ENCODE data around the gene ARR3.
"Not testable (repeated sequence)": the region's sequence is repeated elsewhere in the genome, so short reads cannot be mapped to it uniquely, and the experiment has no call there.

The ARR3 gene

GRCh38 chrX:70268034-70268433 lies at the start of gene ARR3:
Gene ARR3, plus strand, starts transcription at chrX:70268334. Its CDS starts 1,052 bp downstream, at chrX:70269386.
- DNase-seq: peak in 1 of 2 experiments; percentile 9

- peak; percentile 25 to 47 for DNase-seq
Measured at GRCh38 chrX:70219938-70220764, 48.0 kb upstream of the ARR3 start.

DNA sequence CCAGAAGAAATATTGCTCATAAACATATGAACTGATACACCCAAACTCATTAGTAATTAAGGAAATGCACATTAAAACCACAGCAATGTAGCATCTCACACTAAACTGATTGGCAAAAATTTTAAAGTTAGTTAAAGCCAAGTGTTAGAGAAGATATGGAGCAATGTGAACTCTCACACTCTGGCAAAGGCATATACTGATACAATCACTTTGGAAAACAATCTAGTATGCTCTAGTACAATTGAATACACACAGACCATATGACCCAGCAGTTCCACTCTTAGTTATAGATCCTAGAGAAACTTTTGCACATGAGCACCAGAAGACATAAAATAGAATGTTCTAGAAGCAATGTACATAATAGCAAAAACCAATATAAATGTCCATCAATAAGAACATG lies 42.1 kb upstream of the ARR3 start:
- DNase-seq: no peak

GRCh38 chrX:70226687-70227086 lies 41.4 kb upstream of the ARR3 start:
- no peak for DNase-seq

DNA sequence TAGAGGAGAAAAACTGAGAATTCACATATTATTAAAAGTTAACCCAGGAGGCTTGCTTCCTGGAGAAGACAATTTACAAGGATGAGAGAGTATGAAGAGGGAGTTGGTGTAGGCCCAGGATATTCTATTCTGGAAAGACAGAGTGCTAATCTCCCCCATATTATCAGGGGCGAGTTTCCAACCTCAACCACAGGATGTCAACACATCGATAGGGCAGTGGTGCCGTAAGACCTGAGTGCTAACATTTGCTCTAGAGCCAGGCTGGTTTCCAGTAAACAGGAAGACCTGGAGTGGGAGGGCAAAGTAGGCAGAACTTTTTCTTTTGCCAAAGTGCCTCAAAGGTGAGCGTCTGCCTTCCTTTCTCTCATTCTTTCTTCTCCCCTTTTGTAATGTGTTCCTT lies 36.5 kb upstream of the ARR3 start:
- DNase-seq: no peak

GRCh38 chrX:70234355-70234754 lies 33.8 kb upstream of the ARR3 start, which contains the start of gene AWAT1:
Gene AWAT1, plus strand, starts transcription at chrX:70234655. Its CDS starts 41 bp downstream, at chrX:70234696.
- no peak for DNase-seq

- no peak for DNase-seq
Measured at GRCh38 chrX:70240751-70241150, 27.4 kb upstream of the ARR3 start.

DNA sequence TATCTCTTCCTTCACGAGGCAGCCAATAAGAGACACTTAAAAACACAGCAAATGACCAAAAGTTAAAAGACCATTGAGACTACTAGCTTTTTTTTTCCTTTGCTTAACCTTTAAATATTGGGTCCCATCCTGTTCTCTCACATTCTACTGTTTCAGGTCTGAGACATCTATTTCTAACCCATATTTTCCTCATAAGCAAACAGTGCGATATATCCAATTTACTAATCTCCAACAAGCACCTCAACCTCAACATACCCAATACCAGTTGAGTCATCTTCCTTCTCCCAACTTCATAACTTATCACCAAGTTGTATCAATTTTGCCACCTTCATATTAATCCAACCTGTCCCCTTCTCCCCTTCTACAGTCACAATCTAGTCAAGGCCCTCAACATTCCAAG lies 26.6 kb upstream of the ARR3 start:
- no peak for DNase-seq

- DNase-seq: not testable (repeated sequence)
Measured at GRCh38 chrX:70243601-70244000, 24.5 kb upstream of the ARR3 start.

DNA sequence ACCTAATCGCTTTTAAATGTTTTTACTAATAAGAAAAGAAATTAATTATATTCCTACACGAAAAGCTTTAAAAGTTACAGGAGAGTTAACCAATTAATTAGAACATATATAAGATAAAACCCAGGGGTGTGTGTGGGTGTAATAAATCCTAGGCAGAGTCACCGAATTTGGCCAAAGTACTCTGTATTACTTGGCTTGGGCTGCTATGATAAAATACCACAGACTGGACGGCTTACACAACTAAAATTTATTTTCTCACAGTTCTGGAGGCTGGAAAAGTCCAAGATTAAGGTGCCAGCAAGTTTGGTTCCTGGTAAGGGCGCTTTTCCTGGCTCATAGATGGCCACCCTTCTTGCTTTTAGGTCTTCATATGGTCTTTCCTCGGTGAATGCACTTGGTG lies 23.3 kb upstream of the ARR3 start:
- no peak for DNase-seq

DNA sequence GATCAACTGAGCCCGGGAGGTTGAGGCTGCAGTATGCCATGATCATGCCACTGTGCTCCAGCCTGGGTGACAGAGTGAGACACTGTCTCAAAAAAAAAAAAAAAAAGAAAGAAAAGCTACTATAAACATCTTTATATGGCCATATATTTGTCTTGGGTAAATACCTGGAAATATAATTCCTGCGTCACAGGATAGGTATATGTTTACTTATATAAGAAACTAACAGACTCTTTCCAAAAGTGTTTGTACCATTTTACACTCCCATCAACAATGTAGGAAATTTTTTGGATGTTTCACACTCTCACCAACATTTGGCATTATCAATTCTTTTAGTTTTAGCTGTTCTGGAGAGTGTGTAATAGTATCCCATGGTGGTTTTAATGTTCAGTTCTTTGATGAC lies 20.9 kb upstream of the ARR3 start:
- DNase-seq: no peak

DNA sequence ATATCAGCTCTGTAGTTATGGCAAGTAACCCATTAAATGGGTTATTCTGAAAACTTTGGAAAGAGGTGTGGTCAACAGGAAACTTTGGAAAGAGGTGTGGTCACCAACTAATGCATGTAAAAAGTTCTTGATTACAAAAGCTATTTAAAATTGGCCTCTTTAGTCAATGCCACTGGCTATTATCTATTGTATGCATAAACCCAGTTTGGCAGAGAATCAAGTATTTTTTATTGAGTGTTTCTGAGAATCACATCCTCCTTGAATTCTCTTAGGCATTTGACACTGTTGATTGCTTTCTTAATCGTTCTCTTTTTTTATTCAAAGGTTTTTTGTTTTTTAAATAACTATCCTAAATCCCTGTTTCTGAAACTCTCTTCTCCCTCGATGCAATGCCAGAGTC lies 15.6 kb upstream of the ARR3 start:
- DNase-seq: no peak

GRCh38 chrX:70253377-70254062 lies 14.6 kb upstream of the ARR3 start:
- DNase-seq: peak in 1 of 2 experiments; percentile 39

DNA sequence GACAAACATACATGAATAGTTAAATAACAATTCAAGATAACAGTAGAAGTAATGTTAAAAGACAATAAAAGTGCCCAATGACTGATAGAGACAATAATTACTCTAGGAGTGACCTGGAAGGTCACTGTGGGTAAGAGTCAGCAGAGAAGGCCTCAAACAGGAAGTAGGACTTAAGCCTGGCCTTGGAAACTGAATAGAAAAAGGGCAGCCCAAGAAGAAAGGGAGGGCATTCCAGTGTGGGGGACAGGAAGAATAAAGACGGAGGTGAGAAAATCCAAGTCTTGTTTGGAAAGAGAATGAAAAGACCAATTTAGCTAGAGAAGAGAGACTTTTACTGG lies 14.1 kb upstream of the ARR3 start:
- no peak for DNase-seq

DNA sequence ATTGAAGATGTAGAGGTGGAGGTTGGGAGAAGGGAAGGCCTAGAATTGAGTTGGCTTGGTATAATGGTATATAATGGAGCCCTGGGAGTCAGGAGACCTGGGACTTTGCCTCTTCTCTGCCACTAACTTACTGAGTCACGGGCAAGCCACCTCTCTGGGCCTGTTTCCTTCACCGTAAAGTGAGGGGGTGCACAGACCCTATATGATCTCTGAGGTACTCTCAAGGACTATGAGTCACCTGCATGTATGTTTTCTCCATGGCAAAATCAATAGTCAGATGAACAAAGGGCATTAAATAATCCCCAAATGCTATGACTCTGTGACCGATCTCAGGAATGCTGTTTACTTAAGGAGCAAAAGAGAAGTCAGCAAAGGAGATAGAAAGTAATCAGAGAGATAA lies 13.2 kb upstream of the ARR3 start:
- no peak for DNase-seq

- no peak for DNase-seq
Measured at GRCh38 chrX:70255452-70255851, 12.7 kb upstream of the ARR3 start.

DNA sequence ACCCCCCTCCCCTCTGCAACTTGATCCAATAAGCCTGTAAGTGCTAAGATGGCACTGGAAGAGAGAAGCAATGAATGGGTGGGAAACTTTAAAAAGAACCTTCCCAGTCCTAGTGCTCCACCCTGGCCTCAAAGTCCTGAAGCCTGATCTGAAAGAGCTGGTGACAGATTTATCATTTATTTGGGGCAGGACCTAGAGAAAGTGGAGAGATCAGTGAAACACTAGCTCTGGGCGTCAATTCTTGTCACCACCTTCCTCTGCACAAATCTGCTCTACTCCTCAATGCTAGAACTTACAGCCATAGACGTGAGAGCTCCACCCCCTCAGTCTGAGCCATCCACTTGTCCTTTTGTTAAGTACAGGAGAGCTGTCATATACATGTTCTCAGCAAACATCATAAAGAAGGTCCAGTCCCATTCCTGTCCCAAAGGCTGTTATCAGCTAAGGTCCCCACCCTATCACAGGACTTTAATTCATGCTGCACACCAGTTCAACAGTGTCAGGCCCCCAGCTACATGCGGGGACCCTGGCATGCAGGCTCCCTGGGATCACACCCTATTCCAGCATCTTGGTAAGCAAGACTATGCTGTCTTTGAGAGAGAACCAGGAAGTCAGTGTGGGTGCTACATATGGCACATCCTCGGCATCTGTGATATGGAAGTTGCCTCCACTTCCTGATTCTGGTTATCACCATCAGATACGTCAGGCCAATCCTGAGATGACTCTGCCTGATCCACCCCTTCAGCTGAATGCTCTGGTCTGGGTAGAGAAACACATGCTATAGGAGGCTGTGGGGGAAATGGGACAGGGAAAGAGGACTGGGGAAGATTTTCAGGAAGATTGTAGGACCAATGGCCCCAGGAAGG lies 10.5 kb upstream of the ARR3 start:
- no peak for DNase-seq

GRCh38 chrX:70260104-70260503 lies 8.0 kb upstream of the ARR3 start, which contains the start of gene P2RY4:
Gene P2RY4, minus strand, starts transcription at chrX:70260204. Its CDS starts 580 bp downstream, at chrX:70259624.
- no peak for DNase-seq

DNA sequence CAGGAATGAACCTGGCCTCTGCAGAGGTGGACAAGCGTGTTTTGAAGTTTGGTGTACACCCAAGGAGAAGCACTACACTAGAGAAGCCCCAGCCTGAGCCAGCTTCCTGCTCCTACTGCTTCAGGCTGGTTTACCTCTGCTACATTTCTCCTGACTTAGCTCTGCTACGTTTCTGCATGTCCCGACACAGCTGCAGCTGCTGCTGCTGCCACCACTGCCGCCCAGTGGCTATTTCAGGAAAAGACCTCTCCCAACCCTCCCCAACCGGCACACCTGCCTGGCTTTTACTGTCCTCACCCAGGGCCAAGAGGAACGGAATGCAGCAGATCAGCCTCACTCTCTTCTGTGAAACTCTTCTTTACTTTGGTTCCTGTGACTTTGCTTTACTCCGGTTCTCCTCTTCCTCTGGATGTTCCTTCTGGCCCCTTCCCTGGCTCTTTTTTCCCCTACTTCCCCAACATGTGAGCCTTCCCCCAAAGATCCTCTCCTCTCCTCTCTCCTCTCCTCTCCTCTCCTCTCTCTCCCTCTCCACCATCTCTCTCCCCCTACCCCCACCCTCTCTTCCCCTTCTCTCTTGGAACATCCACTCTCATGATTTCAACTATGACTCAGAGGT lies 5.1 kb upstream of the ARR3 start:
- peak in 1 of 2 experiments; percentile 52 for DNase-seq

GRCh38 chrX:70264784-70265183 lies 3.4 kb upstream of the ARR3 start:
- no peak for DNase-seq

DNA sequence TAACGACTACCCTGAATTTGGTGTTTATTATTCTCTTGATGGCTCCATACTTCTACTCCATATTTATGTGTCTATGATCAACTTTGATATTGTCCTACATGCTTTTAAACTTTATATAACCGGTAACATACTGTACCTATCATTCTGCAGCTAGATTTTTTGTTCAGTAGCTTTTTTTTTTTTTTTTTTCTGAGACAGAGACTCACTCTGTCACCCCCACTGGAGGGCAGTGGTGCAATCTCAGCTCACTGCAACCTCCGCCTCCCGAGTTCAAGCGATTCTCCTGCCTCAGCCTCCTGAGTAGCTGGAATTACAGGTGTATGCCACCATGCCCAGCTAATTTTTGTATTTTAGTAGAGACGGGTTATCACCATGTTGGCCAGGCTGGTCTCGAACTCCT lies 5.9 kb downstream of the ARR3 start:
- DNase-seq: not testable (repeated sequence)

DNA sequence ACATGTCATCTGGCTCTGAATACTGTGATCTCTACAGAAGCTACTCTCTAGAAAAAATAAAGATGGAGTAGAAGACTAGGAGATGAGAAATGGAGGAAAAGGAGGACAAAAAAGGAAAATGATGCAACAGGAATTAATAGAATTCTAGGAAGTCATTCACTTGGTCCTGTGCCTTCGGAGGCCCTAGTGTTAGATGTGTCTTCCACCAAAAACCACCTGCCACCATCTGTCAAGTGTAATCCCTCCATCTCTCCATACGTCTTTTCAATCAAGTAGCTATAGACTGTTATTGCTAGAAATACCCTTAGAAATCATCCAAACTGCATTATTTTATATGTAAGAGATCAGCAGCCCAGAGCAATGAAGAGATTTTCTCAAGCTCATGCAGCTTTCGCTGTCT lies 10.9 kb downstream of the ARR3 start:
- DNase-seq: peak; percentile 84 to 90

DNA sequence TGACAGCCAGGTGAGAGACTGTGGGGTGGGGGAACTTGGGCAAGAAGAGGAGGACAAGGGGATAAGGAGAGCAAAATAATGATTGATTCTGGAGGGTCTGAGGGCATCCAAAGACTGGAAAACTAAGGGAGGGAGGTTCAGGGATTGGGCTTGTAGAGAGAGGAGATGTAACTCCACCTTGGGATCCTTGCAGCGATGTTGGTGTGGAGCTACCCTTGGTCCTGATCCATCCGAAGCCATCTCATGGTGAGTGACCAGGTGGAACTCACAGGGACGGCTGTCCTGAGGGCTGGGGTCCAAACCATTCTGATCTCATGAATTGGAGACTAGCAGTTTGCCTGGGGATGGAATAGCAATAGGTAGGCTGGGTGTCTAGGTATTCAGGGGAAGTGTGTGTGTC lies 12.4 kb downstream of the ARR3 start:
- no peak for DNase-seq
